OCI-LY7 (cell line): ENCODE results near the gene SESN2. TPM values are rescaled to one million over a fixed set of nuclear protein-coding genes. Genes with fewer than 3 reads are reported as not detected.

Source experiments
- BruUV-seq: library from RNA; stranded (reverse); fragments of 400-500 nt; replicated peaks from 2 replicates; lab custom pipeline; 2021; lab: Mats Ljungman, UMichigan
- CTCF ChIA-PET: fragments of 300-600 bp; sonication (Branson Sonifier 250); formaldehyde crosslinking; loops from one replicate; lab custom pipeline; 2022; ENCODE audit warnings: antibody characterized with exemption; ENCODE audit not compliant: unreplicated experiment; lab: Charles Lee
- POLR2A ChIA-PET: fragments of 300-600 bp; sonication (Branson Sonifier 250); formaldehyde crosslinking; loops from one replicate; lab custom pipeline; 2022; ENCODE audit warnings: antibody characterized with exemption; lab: Charles Lee
- DNase-seq: peaks from one replicate; pipeline ENCODE4 v3.0.0-alpha.2; 2015; ENCODE audit warnings: low spot score
- H2AFZ ChIP-seq: fragments of 200-600 bp; sonication (generic), shearing (Covaris generic); 2 replicates; pipeline ENCODE4 v1.6.1; 2014; ENCODE audit warnings: mild to moderate bottlenecking, antibody characterized with exemption, low read length, moderate library complexity
- H3K27ac ChIP-seq: fragments of 200-600 bp; sonication (generic); 2 replicates; pipeline ENCODE4 v1.5.1; 2014; ENCODE audit warnings: mixed run types, low read depth, mild to moderate bottlenecking, moderate library complexity, low read length, inconsistent platforms; ENCODE audit not compliant: poor library complexity, severe bottlenecking
- H3K36me3 ChIP-seq: fragments of 200-600 bp; sonication (generic); 2 replicates; pipeline ENCODE4 v1.6.1; 2014; ENCODE audit warnings: mild to moderate bottlenecking, antibody characterized with exemption, low read length, moderate library complexity, mixed read lengths; ENCODE audit not compliant: insufficient read depth
- H3K4me1 ChIP-seq: fragments of 200-600 bp; sonication (generic); 2 replicates; pipeline ENCODE4 v1.5.1; 2014; ENCODE audit warnings: mild to moderate bottlenecking, low read length; ENCODE audit not compliant: insufficient read depth, poor library complexity, severe bottlenecking
- H3K4me2 ChIP-seq: fragments of 200-600 bp; sonication (generic); 2 replicates; pipeline ENCODE4 v1.6.1; 2014; ENCODE audit warnings: mild to moderate bottlenecking, low read length
- H3K4me3 ChIP-seq: fragments of 200-600 bp; sonication (generic); 2 replicates; pipeline ENCODE4 v1.5.1; 2014; ENCODE audit warnings: mild to moderate bottlenecking, low read depth, low read length; ENCODE audit not compliant: poor library complexity, severe bottlenecking
- H3K79me2 ChIP-seq: fragments of 200-600 bp; sonication (generic); 2 replicates; pipeline ENCODE4 v1.6.1; 2016; ENCODE audit warnings: low read depth, mild to moderate bottlenecking, low read length, moderate library complexity, mixed read lengths; ENCODE audit not compliant: insufficient read depth
- H3K9me2 ChIP-seq: fragments of 200-600 bp; sonication (generic); 2 replicates; pipeline ENCODE4 v1.6.1; 2016; ENCODE audit warnings: mild to moderate bottlenecking, low read length, mixed read lengths; ENCODE audit not compliant: insufficient read depth
- H3K9me3 ChIP-seq: fragments of 200-600 bp; sonication (generic); 2 replicates; pipeline ENCODE4 v1.6.1; 2014; ENCODE audit warnings: mild to moderate bottlenecking, mixed run types, low read length, mixed read lengths
- H4K20me1 ChIP-seq: fragments of 200-600 bp; sonication (generic); 2 replicates; pipeline ENCODE4 v1.6.1; 2014; ENCODE audit warnings: mild to moderate bottlenecking, antibody characterized with exemption, low read length, moderate library complexity, mixed read lengths; ENCODE audit not compliant: insufficient read depth
- CTCF ChIP-seq: fragments of 200-600 bp; sonication (generic); conservative IDR thresholded peaks from 2 replicates; pipeline ENCODE4 v1.5.1; 2014; ENCODE audit warnings: mild to moderate bottlenecking, antibody characterized with exemption, low read length, moderate library complexity, mixed read lengths
- EZH2phosphoT487 ChIP-seq: fragments of 200-600 bp; sonication (generic); IDR thresholded peaks from 2 replicates; pipeline ENCODE4 v1.6.1; 2018; ENCODE audit warnings: low read depth, borderline replicate concordance, mild to moderate bottlenecking, mixed run types, antibody characterized with exemption, low read length, moderate library complexity, mixed read lengths
- intact Hi-C: fragments of 100-400 bp; cut with micrococcal nuclease; formaldehyde crosslinking; loops from one replicate; pipeline ENCODE4 v1.10.0; 2022; ENCODE audit not compliant: unreplicated experiment
- total RNA-seq, 2 experiments: library from RNA; depleted of rRNA in 1 of 2; stranded (reverse); fragments of >200 nt in 1 of 2; shearing (Covaris generic) in 1 of 2; gene quantifications; 2 replicates each; pipeline ENCODE4 v1.2.3, GENCODE V29; 2014 to 2022

SESN2 gene
- total RNA-seq, 2 experiments from 2014 or later: 22.8 to 41.2 TPM

- Histone ChIP-seq H3K9me2 (no peaks in the 10 kb centered on the region), H4K20me1 (peaks cover 4% of the 10 kb centered on the region; the same call in 1 of the 2 replicates), H3K4me1 (peaks cover 24% of the 10 kb centered on the region), H3K4me3 (peak overlapping the region; percentile 94), H3K79me2 (peaks cover 39% of the 10 kb centered on the region), H3K27ac (no peak overlapping the region), H3K4me2 (peak overlapping the region; percentile 97), H2AFZ (no peak overlapping the region), H3K9me3 (no peaks in the 10 kb centered on the region), H3K36me3 (no peaks in the 10 kb centered on the region)
- no TSS peak for BruUV-seq
- no peak for DNase-seq
- intact Hi-C loops: no loop called here
- ChIA-PET POLR2A (interaction anchor here (0.6 to 1.8 kb wide), 6 partner anchors 10 to 1396 kb away, joined by 3 to 9 read pairs (median 4); partner anchors contain the start of gene MED18), CTCF (interaction anchor here (0.9 to 1.2 kb wide), 2 partner anchors 12 to 321 kb away, joined by 3 to 5 read pairs; no protein-coding TSS in a partner anchor)
- TF ChIP-seq EZH2phosphoT487 (no peak), CTCF (no peak)
Measured at GRCh38 chr1:28260803-28261174, 1.5 kb downstream of the SESN2 start.

- no peaks in the 10 kb centered on the region for H3K9me3 ChIP-seq
- no TSS peak for BruUV-seq
- H3K9me2 ChIP-seq: no peaks in the 10 kb centered on the region
- ChIA-PET CTCF (no interaction called here), POLR2A (interaction anchor here (1.0 to 5.0 kb wide), 2 partner anchors 9 to 16 kb away, joined by 3 to 27 read pairs; no protein-coding TSS in a partner anchor)
- TF ChIP-seq EZH2phosphoT487 (no peak), CTCF (no peak)
- no peak overlapping the region for H3K4me3 ChIP-seq
- DNase-seq: no peak
- peaks cover 11% of the 10 kb centered on the region; the same call in 1 of the 2 replicates for H4K20me1 ChIP-seq
- H2AFZ ChIP-seq: no peak overlapping the region
- H3K36me3 ChIP-seq: no peaks in the 10 kb centered on the region
- H3K4me2 ChIP-seq: no peak overlapping the region
- H3K27ac ChIP-seq: no peak overlapping the region
- H3K4me1 ChIP-seq: peaks cover 14% of the 10 kb centered on the region
- peaks cover 52% of the 10 kb centered on the region for H3K79me2 ChIP-seq
- intact Hi-C loops: no loop called here
Measured at GRCh38 chr1:28264897-28265296, 5.6 kb downstream of the SESN2 start.

- CTCF ChIA-PET: no interaction called here
- Histone ChIP-seq H3K36me3 (no peaks in the 10 kb centered on the region), H3K4me1 (peaks cover 13% of the 10 kb centered on the region), H3K27ac (no peak overlapping the region), H3K9me2 (no peaks in the 10 kb centered on the region), H4K20me1 (peaks cover 11% of the 10 kb centered on the region; the same call in 1 of the 2 replicates), H3K4me2 (no peak overlapping the region), H3K4me3 (no peak overlapping the region), H2AFZ (no peak overlapping the region), H3K79me2 (peaks cover 46% of the 10 kb centered on the region), H3K9me3 (no peaks in the 10 kb centered on the region)
- DNase-seq: no peak
- no TSS peak for BruUV-seq
- intact Hi-C loops: no loop called here
- TF ChIP-seq CTCF: no peak
- POLR2A ChIA-PET: interaction anchor here (1.0 to 5.0 kb wide), 2 partner anchors 10 to 16 kb away, joined by 3 to 27 read pairs; no protein-coding TSS in a partner anchor
Measured at GRCh38 chr1:28265577-28265976, 6.3 kb downstream of the SESN2 start.
